ENCODE results near the gene SLC14A1.

Gene SLC14A1

DNA sequence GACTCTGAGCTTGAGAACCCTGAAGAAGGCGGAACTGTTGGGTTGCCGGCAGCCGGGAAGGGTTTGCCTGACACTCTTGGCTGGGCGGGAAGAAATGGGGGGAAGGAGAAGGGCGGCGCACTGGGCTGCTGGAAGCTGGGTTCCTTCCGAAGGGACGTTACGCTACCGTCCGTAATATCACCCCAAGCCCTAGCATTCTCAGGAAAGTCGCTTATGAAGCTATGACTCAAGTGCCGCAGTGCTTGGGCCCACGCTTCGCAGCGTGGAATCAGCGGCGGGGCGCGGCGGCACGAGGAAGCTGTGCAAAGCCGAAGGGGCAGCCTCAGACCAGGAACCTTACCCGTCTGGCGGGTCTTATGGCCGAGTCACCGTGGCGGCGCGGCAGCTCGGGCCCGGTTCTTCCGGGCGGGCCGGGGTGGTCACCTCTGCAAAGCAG, 51.3 kb downstream of the SLC14A1 start:
- TF ChIP-seq CTCF (IDR thresholded peaks at IDR 0.05; ENCODE audit: control insufficient read depth, extremely low read depth, insufficient read depth) = no peak
- no peak for DNase-seq (ENCODE audit: low read depth)
- H3K4me3 ChIP-seq (ENCODE audit: low read depth, low read length) = no peak overlapping the region

GRCh38 chr18:45775743-45776142, 51.8 kb downstream of the SLC14A1 start:
- no peak for TF ChIP-seq CTCF (IDR thresholded peaks at IDR 0.05; ENCODE audit: control insufficient read depth, extremely low read depth, insufficient read depth)
- DNase-seq (ENCODE audit: low read depth) = no peak
- no peak overlapping the region for H3K4me3 ChIP-seq (ENCODE audit: low read depth, low read length)

DNA sequence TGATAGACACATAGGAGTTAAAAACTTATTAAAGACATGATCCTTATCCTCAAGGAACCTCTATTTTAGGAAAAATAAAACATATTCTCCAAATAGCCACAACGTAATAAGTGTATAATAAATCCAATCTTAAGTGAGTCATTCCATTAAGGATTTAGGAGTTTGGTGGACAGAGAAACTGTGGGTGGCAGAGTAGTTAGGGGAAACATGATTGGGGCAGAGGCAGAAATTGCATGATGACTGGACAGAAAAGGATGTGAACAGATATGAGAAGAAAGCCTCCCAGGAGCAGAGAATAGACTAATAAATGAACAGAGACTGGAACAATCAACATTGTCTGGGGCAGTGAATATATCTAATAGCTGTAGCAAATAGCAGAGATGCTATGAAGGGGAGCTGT, 53.4 kb downstream of the SLC14A1 start:
- no peak overlapping the region for H3K4me3 ChIP-seq (ENCODE audit: low read depth, low read length)
- no peak for DNase-seq (ENCODE audit: low read depth)
- TF ChIP-seq CTCF (IDR thresholded peaks at IDR 0.05; ENCODE audit: control insufficient read depth, extremely low read depth, insufficient read depth) = no peak

DNA sequence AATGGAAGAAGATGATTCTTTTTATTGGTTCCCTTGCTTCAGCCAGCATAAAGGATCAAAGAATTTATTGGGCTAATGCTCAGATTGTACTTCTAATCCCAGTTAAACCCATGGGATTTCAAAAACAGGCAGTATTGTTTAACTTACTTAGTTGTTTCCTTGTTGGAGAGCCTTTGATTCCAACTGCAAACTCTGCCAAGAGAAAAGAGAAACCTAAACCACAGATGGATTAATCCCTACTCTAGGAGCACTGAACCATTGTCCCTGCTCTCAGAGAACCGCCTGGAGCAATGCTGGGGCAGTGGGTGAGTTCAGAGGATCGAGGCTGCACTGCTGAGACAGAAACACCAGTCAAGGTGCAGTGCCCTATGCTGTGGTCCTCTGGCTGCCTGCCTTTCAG, 56.6 kb downstream of the SLC14A1 start:
- TF ChIP-seq CTCF (IDR thresholded peaks at IDR 0.05; ENCODE audit: control insufficient read depth, extremely low read depth, insufficient read depth) = no peak
- DNase-seq (ENCODE audit: low read depth) = no peak
- H3K4me3 ChIP-seq (ENCODE audit: low read depth, low read length) = no peak overlapping the region

DNA sequence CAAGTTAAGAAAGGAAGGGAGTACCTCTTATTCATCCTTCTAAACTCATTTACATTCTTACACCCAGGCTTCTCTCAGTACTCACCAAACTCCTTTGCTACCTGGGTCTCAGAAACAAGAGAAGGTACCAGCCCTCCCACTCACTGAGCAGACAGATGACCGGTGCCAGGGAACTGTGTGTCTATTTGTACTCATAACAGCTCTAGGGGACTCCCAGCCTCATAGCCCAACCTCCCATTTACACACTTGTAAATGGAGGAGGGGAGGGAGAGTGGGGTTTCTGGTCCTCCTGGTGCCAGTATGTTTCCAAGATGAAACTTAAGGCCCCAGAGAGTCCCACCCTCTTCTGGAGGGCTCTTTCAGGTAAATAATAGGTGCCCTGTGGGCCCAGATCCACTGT, 58.7 kb downstream of the SLC14A1 start:
- DNase-seq (ENCODE audit: low read depth) = no peak
- TF ChIP-seq CTCF (IDR thresholded peaks at IDR 0.05; ENCODE audit: control insufficient read depth, extremely low read depth, insufficient read depth) = no peak

DNA sequence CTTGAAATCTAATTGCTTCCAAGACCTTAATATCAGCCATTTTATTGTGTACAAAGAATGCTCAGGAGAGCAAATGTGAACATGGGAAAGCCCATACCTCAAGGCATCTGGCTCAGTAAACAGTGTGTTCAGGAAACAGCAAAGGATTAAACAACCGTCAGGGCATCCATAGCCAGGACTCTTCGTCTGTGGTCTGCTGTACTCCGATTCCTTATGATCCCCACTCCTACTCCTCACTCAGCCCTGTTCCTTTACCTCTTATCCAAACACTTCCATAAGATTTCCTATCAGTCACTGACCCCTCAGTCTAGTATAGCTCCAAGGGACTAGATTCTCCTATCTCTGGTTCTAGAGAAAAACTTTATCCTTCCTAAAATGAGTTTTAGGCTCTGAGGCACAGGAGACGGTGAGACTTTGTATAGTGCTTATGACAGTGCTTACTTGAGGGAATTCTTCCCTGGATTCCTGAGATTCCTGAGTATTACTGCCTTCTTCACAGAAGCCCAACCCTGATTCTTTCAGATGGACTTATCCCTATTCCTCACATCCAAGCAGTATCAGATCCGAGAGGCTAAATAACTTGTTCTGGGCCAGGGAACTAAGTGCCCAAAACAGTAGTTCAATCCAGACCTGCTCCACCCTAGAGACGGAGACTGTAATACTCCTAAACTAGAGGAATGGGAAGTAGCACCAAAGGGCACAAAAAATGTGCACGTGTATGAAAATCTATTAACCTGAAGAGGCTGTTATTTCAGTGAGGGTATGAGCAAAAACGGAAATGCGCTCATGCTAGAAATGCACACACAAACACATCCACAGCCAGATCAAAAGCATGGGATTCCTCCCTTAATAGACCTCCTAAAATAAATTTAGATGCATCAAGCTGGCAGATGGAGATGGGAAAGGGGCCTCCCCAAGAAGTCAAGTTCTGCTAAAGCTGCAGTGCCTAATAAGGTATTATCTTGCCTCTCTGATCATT, 59.4 kb downstream of the SLC14A1 start:
- H3K4me3 ChIP-seq (ENCODE audit: low read depth, low read length) = no peak overlapping the region
- no peak for TF ChIP-seq CTCF (IDR thresholded peaks at IDR 0.05; ENCODE audit: control insufficient read depth, extremely low read depth, insufficient read depth)
- DNase-seq (ENCODE audit: low read depth) = no peak

More for the DNA sequence above, 58.7 kb downstream of the SLC14A1 start:
- H3K4me3 ChIP-seq (ENCODE audit: low read depth, low read length) = no peak overlapping the region

All from LNCaP clone FGC (cell line).